OCI-LY7 (cell line): ENCODE results near the gene SMG6.

ENCODE experiments used
- EZH2phosphoT487 ChIP-seq: fragments of 200-600 bp; sonication (generic); IDR thresholded peaks from 2 replicates; pipeline ENCODE4 v1.6.1; 2018; ENCODE audit warnings: low read depth, borderline replicate concordance, mild to moderate bottlenecking, mixed run types, antibody characterized with exemption, low read length, moderate library complexity, mixed read lengths
- TF ChIP-seq, protein P1 (sequence below): fragments of 200-600 bp; sonication (generic); conservative IDR thresholded peaks from 2 replicates; pipeline ENCODE4 v1.5.1; 2014; ENCODE audit warnings: mild to moderate bottlenecking, antibody characterized with exemption, low read length, moderate library complexity, mixed read lengths

DNA sequence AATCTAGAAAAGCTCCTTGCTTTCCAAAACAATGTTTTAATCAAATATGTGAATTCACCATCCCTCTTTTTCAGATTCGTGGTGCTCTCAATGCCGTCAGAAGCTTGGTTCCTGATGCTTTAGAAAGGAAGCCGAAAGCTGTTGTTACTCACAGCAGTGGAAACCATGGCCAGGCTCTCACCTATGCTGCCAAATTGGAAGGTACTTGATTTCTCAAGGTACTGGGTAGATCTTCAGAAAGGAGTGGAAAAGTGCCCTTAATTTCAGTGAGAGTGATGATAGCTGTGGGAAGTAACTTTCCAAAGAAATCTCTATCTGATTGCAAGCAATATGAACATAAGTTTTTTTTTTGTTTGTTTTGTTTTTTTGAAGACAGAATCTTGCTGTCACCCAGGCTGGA is 14.2 kb upstream of the SMG6 start:
- TF ChIP-seq, protein P1, sequence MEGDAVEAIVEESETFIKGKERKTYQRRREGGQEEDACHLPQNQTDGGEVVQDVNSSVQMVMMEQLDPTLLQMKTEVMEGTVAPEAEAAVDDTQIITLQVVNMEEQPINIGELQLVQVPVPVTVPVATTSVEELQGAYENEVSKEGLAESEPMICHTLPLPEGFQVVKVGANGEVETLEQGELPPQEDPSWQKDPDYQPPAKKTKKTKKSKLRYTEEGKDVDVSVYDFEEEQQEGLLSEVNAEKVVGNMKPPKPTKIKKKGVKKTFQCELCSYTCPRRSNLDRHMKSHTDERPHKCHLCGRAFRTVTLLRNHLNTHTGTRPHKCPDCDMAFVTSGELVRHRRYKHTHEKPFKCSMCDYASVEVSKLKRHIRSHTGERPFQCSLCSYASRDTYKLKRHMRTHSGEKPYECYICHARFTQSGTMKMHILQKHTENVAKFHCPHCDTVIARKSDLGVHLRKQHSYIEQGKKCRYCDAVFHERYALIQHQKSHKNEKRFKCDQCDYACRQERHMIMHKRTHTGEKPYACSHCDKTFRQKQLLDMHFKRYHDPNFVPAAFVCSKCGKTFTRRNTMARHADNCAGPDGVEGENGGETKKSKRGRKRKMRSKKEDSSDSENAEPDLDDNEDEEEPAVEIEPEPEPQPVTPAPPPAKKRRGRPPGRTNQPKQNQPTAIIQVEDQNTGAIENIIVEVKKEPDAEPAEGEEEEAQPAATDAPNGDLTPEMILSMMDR = no peak
- no peak for TF ChIP-seq EZH2phosphoT487
